Measurements from ENCODE around the gene ADAMTS14.

Gene ADAMTS14

DNA sequence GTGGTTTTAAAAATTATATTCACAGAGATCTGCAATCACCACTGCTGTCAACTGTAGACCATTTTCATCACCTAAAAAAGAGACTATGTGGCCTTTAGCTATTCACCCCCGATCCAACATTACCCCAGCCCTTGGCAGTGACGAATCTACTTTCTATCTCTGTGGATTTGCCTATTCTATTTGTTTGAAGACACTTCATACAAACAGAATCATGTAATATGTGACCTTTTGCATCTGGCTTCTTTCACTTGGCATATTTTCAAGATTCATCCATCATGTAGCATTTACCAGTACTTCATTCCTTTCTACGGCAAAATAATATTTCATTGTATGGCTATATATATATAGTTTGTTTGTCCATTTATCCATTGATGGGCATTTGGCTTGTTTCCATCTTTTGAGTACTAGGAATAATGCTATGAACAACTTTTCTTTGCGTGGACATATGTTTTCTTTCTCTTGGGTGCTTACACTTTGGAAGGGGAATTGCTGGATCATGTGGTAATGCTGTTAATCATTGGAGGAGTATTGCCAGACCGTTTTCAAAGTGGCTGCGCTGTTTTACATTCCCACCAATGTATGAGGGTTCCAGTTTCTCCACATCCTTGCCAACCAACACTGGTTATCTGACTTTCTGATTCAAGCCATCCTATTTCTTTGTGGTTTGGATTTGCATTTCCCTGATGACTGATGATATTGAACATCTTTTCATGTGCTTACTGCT is 22.3 kb downstream of the ADAMTS14 start:
- DNase-seq = no peak

DNA sequence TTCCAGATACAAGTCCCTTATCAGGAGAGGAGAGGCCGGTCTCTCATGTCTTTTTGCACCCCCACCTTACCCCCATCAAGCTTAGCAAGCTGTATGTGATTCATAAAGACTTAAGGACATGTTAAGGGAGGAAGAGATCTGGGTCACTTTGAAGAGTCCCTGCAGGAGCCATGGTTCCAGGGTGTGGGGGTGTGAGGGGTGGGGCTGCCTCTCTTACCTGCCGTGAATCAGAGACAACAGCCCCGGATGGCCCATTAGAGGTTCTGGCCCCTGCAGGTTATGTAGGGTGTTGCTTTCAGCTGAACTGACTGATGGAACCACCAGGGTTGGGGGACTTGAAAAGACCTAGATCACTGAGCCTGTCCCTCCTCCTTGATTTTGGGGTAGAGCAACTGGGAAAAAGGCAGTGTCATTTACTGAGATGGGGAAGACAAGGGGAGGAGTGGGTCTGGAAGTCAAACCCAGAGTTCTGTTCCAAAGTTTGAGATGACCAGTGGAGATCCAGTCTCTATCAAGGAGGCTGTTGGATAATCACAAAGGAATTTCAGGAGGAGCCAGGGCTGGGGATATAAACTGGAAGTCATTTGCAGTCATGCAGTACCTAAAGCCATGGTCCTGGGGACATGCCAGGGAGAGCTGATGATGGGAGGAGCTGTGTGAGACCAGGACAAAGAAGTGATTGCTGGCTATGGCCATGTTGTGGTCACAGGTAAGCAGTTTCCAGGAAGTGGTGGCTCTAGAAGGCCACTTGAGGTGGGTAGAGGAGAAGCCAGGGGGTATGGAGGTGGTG is 23.1 kb downstream of the ADAMTS14 start:
- no peak for DNase-seq

DNA sequence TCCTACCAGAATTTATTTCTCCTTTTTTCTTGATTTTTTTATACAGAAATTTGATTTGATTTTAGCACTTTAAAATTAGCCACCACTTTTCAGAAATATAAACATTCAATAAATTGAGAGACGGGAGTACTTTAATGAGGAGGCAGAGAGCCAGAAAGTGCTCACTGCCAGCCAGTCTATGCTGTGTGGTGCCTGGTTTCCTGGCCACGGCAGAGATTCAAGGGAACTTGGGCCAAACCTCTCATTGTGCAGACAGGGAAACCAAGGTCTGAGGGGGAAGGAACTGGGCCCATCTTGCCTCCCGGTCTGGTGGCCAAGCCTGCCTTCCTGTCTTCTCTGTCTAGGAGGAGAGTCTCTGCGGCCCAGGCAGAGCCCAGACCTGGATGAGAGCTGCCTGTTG is 25.9 kb downstream of the ADAMTS14 start:
- no peak for DNase-seq

DNA sequence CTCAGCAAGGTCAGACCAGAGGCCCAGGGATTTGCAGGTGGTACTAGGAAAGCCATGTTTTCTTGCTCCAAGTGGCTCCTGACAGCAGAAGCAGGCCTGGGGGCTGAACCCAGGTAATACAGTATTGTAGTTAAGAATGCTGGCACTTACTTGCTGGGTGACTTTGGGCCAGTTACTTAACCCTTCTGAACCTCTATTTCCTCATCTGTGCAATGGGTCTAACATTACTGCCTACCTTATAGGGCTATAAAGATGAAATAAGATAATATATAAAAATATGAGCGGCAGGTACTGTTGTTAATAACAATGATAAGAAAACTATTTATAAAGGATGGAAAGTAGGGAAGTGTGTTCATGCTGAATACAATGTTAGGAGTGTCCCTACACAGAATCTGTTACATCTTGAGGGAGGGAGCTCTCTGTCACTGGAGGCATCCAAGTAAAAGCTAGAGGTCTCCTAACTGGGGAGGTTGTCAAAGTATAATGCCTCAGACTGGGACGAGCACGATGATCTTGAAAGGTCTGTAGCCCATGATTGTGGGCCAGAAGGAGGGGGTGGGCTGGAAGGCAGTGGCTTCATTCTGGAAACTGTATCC is 26.9 kb downstream of the ADAMTS14 start:
- DNase-seq = no peak

DNA sequence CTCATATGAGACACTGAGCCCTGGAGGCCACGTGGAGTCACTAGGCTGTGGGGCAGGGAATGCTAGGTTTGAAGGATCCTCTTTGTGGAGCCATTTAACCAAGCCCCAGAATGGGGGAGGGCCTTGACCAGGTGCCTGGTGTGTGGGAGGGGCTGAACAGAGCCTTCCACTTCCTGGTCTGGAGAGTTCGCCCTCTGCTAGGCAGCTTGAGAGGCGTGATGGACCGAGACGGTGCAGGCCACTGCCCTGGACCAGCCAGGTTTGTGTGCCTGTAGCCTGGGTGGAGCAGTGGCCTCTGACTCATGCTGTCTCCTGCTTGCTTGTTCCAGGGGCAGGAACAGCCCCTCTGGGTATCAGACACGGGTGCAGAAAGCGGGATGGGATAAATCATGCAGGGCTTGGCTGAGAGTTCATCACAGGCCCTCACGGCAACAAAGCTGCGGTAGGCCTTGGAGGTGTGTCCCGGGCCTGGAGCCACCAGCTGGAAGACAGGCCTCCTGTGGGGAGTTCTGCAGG is 27.4 kb downstream of the ADAMTS14 start:
- DNase-seq = no peak

DNA sequence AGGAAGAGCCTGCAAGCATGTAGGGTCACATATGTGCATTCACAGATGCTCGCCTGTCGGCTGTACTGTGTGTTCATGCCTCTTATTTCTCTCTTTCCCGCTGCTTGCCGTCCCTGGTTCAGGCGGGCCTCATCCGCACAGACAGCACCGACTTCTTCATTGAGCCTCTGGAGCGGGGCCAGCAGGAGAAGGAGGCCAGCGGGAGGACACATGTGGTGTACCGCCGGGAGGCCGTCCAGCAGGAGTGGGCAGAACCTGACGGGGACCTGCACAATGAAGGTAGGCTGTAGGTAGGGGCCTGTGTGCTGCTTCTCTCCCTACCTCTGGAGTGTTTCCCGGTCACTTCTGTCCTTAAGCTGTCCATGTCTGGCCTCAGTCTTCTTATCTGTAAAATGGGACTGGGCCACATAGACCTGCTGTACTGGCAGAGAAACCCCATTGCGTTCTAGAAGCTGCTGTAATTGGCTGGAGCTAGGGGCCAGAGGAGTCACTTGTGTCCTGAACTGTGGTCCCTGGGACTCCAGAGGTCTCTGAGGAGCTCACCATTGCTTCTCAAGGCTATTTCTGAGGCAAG is 30.0 kb downstream of the ADAMTS14 start:
- no peak for DNase-seq

DNA sequence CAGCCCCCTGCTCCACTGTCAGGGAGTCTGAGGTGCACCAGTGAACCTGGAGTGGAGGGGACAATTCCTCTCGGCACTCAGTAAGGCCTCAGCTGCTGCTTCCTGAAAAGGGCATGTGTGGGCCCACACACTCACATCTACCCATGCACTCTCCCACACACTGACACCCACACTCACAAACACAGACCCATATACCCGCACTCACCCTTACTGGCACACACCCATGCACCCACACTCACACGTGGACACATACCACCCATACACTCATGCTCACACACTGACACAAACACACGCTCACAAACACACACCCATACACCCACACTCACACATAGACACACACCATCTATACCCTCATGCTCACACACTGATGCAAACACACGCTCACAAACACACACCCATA is 31.9 kb downstream of the ADAMTS14 start:
- no peak for DNase-seq

DNA sequence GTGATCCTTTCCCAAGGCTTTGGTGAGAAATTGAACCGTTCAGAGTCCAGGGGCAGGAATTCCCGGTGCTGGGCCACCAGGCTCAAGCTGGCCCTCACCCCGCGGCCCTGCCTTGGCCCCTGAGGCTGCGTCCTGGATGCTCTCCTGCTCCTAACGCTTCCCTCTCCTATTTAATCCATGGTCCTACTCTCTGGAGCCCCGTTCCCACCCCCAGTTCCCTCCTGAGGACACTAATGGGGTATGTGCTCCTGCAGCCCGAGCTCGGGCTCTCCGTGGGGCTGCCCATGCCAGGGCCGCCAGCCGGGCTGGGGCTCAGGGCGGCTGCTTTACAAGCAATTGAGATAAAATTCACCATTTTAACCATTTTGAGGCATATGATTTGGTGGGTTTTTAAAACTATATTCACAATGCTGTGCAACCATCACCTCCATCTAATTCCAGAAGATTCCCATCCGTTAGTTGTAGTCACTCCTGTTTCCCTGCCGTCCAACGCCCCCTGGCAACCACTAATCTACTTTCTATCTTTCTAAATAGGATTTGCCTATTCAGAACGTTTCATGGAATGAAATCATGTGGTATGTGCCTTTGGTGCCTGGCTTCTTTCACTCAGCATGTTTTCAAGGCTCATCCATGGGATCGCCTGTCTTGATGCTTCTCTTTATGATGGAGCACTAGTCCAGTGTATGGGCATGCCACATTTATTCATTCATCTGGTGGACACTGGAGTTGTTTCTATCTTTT is 33.0 kb downstream of the ADAMTS14 start:
- DNase-seq = no peak

DNA sequence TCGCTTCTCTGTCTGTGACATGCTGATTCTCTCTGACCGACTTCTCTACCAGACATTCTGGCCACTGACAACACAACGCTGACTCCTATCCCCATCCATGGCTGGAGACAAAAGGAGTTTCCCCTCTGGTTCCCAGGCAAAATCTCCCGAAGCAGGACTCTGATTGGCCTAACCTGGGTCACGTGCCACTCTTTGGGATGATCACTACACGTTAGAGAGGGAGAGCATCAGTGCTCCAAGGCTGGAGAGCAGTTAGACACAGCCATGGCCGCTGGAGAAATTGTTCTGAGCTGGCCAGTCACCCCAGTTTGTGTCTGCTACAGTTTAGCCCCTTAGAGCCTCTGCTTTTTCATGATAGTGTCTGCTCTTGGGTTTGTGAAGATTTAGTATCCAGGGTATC is 38.9 kb downstream of the ADAMTS14 start:
- no peak for DNase-seq

DNA sequence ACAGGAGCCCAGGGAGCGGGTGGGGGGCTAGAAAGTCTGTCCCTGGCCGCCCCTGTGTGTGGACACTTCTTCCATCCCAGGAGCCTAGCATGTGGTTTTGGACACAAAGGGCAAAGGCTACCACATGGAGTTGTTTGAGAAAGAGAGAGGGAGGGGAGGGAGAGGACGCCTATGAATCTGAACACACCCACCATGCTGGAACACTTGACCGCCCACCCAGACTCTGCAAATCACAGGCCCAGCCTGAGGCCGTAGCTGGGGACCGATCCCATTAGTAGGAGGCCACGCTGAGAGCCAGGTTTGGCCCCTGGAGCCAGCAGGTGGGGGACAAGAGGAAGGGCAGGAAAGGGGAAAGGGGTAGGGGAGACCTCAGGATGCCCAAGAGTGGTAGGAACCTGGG is 39.6 kb downstream of the ADAMTS14 start:
- DNase-seq = no peak

DNA sequence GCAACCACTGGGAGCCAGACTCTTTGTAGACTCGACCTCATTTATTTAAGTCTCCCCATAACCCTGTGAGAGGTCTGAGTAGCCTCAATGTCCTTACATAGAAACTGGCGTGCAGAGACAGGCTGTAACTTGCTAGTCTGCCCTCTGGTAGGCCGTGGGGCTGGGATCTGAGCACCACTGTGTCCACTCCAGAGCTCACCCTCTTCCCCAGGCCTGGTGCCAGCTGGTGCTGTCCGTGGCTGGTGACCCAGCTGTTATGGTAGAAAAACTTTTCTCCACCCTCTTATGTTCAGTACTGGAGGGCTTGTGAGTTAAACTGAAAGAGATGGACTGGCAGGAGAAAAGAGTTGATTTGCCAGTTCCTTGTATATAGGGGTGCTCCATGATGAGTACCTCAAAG is 41.9 kb downstream of the ADAMTS14 start:
- no peak for DNase-seq

DNA sequence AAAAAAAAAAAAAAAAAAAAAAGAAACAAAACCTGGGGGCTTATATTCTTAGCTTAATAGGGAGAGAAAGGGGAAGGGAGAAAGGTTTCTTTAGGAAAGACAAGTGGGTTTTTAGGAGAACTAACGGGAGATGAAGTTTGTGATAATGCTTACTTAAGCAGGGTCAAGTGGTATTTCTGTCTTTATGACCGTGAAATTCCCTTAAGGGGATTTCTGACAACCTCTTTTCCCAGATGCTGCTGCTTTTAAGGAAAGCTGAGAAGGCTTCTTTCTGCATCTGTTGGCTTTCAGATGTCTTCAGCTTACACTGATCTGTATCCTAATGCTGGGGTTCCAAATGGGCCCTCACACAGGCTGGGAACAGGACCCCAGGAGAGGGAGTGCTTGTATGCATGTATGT is 42.6 kb downstream of the ADAMTS14 start:
- DNase-seq = no peak

DNA sequence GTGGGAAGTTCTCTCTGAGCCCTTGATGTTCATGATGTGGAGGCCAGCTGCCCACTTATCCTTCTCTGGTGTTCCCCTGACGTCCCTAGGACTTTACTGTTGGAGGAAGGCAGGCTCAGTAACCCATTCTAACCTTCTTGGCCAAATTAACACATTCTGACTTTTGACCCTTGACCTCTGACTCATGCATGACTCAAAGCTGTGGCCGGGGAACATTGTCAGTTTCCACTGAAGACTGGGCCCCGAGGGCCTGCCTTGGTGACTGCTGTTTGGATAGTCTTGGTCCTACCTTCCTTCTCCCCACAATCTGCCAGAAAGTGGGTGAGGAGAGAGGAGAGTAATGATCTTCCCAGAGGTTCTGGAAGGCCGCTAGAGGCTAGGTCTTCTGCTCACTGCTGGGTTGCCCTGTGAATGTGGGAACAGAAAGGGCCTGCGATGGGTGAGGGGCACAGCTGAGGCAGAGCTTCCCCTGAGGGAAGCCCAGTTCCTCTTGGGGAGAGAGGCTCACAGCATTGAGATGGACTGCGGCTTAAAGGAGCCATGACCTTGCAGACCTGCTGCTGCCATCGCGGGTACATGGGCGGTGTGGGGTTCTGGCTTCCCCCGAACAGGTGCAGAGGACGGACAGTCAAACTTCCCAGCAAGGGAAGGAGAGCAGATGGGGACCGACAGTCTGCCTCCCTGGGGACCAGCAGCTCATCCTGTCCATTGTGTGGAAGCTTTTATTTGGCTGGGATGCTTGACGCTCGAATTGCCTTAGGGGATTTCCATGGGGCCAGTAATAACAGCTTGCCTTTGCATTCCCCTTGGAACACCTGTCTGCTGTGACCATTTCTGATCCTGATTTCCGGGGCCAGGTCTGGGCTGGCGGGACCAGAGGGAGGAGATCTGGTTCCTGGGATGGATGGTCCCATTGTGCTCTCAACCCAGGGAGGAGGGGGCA is 43.8 kb downstream of the ADAMTS14 start:
- no peak for DNase-seq

DNA sequence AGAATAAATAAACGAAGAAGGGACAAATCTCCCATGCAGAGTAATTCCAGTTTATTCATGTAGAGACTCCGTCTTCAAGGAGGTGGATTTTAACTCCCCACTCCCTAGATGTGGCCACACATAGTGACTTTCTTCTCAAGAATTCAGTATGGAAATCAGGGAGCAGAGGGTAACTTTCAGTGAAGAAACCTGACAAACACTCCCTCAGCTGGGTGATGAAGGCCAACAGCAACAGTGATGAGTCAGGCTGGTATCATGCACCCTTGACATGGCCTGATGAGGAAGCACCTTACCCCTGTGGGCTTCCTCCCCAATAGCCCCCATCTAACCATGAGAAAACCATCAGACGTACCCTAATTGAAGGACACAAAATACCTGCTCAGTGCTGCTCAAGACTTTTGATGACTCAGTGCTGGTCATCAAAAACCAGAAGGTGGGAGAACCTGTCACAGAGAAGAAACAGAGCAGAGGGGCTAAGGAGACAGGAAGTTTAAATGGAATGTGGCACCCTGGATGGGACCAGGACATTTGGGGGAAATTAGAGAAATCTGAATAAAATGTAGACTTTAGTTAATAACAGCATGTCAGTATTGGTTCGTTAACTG is 50.6 kb downstream of the ADAMTS14 start:
- DNase-seq = no peak

DNA sequence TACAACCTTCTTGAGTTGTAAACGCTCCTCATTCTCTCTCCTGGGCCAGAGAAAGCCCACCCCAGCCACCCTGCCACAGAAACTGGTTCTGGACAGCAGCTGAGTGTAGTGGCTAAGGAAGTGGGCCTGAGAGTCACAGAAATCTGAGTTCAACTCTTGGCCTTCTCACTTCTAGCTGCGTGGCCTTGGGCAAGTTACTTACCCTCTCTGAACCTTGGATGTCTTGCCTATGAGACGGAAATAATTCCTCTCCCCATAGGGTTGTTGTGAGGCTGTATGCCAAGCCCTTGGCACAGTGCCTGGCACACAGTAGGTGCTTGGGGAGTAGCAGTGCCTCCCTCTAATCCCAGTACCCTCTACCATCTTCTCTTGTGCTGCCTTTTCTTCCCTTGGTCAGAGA is 51.5 kb downstream of the ADAMTS14 start:
- DNase-seq = no peak

DNA sequence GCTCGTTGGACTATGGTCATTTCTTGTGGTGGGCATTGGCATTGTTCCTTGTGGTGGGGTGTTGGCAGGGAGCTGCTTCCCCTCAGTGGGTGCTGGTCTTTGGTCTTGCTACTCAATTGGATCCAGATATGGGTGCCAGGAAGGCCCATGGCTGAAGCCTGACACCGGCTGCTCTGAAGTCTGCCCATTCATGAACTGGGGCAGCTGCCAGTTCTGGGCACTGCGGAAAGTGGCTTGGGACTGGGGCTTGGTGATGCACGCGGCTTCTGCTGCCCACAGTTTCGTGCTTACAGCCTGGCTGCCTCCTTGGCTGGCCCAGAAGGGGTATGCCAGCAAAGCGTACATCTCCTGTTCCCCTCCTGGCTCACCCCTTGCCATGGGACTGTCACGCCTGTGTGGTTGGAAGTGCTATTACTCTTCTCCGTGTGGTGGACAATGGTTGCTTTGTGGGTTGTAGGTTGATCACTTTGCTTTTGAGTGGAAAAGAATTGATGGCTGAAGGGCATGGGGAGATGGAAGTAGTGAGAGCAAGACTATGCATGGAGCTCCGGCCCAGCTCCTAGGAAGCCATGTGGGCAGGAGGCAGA is 54.7 kb downstream of the ADAMTS14 start:
- DNase-seq = no peak

DNA sequence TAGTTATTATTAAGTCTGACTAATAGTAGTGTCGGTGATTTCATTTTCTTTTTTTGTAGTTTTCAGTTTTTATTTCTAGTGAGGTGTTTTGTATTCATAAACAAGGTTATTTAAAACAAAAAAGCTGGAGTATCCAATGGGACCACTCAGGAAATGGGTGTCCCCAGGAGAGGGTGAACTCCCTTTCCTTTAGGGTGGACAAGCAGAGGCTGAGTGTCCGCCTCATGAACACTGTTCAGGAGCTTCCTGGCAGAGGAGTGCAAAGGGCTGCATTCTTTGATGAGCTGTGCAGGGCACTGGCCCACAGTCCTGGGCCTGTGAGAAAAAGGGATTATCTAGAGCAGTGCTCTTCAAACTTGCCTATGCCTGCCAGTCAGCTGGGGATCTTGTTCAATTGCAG is 56.0 kb downstream of the ADAMTS14 start:
- DNase-seq = no peak

DNA sequence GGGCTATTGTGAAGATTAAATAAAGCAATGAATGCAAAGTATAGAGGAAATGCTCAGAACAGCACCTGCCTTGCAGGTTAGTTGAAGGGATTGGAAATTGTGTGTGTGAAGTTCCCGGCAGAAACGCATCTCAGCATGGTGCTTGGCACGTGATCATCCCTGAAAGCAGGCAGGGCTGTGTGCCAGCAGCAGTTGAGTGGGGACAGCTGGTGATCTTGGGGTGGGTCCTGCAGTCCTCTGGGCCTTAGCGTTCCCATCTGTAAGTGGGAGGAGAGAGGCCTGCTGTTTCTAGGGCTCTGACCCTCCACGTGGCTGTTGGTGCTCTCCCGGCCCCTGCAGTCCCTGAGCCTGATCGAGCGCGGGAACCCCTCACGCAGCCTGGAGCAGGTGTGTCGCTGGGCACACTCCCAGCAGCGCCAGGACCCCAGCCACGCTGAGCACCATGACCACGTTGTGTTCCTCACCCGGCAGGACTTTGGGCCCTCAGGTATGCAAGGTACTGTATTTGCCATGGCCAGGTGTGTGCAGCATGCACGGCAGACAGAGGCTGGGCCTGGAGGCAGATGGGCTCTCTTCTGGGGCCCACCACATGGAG is 57.6 kb downstream of the ADAMTS14 start:
- no peak for DNase-seq

DNA sequence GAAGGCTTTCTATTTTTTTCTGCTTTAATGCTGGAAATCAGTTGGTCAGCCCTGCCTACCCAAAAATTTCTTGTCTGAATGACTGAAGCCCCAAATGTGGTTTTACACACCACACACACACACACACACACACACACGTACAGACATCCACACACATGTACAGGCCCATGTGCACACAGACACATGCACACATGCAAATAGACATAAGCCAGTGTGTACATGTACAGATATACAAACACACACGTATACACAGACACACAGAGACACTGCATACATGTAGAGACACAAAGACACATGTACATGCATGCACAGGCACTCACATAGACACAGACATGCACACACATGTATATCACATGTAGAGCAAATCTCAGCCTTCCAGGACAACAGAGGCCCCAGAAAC is 58.6 kb downstream of the ADAMTS14 start:
- no peak for DNase-seq

DNA sequence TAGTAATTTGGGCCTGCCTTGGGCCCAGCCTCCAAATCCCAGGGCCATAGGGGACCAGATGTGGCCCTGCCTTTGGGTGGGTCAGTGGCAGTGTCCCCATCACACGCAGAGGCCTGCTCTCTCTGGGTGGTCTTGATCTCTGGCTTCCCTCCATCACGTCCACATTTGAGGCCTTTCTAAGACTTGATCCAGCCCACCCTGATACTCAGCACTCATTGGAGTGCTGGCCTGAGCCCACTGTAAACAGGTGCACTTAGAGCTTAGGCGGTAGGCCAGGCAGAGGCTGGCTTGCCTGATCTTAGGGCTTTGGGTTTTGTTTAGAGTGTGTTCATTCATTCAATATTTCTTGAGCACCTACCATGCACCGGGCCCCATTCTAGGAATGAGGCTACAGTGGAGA is 60.3 kb downstream of the ADAMTS14 start:
- DNase-seq = no peak
